Tibial nerve (tissue), 4 donors: ENCODE data around the gene NOM1.
A peak's percentile ranks its signal among the peaks of the same experiment; 100 is the strongest.

Experiments used
- EP300 ChIP-seq, 2 donors: sonication (generic); formaldehyde crosslinking; IDR thresholded peaks; one replicate each; pipeline ENCODE4 v1.6.1; 2017; ENCODE audit warnings: antibody characterized with exemption in 2 of 2, mild to moderate bottlenecking in 1 of 2
- TF ChIP-seq, protein P1 (sequence below), 5 experiments: fragments of 200-600 bp in 3 of 5; fragments of 450-650 bp in 2 of 5; sonication (generic) in 3 of 5; IDR thresholded peaks; one replicate each; pipeline ENCODE4 v1.5.1; 2016 to 2019; ENCODE audit warnings: antibody characterized with exemption in 5 of 5, mild to moderate bottlenecking in 3 of 5, moderate library complexity in 2 of 5

DNA sequence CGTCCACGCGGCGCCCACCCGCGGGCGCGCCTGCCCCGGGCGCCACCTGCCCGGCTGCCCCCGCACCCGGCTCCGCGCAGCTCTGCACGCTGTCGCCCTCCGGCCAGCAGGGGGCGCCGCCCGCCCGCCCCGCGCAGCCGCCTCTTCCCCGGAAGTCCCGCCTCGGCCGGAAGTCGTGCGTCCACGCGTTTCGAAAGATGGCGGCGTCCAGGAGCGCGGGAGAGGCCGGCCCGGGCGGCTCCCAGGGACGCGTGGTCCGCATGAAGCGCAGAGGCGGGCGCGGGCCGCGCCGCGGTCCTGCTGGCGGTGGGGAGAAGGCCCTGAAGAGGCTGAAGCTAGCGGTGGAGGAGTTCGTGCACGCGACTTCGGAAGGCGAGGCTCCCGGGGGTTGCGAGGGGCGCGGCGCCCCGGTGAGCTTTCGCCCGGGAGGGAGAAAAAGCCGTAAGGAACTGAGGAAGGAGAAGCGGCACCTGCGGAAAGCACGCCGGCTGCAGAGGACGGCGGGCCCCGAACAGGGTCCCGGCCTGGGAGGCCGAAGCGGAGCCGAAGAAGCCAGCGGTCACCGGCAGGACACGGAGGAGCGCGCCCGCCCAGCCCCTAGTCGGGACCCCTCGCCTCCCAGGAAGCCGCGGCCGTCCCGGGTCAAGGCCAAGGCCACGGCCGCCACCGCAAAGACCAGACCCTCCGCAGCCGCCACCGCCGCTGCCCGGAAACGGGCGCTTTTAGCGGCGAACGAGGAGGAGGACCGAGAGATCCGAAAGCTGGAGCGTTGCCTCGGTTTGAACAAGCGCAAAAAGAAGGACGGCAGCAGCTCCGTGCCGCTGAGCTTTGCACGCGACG, at the start of gene NOM1:
- TF ChIP-seq, protein P1, sequence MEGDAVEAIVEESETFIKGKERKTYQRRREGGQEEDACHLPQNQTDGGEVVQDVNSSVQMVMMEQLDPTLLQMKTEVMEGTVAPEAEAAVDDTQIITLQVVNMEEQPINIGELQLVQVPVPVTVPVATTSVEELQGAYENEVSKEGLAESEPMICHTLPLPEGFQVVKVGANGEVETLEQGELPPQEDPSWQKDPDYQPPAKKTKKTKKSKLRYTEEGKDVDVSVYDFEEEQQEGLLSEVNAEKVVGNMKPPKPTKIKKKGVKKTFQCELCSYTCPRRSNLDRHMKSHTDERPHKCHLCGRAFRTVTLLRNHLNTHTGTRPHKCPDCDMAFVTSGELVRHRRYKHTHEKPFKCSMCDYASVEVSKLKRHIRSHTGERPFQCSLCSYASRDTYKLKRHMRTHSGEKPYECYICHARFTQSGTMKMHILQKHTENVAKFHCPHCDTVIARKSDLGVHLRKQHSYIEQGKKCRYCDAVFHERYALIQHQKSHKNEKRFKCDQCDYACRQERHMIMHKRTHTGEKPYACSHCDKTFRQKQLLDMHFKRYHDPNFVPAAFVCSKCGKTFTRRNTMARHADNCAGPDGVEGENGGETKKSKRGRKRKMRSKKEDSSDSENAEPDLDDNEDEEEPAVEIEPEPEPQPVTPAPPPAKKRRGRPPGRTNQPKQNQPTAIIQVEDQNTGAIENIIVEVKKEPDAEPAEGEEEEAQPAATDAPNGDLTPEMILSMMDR (IDR thresholded peaks at IDR 0.05): peak; percentile 87 to 100 (median 96)
- TF ChIP-seq EP300 (IDR thresholded peaks at IDR 0.05): peak in 1 of 2 donors; percentile 70
